GM21786 (cell line): ENCODE data around the gene GLE1.
"Not testable (repeated sequence)": the region's sequence is repeated elsewhere in the genome, so short reads cannot be mapped to it uniquely, and the experiment has no call there.

ENCODE experiments used
- ATAC-seq: cut with Tn5 transposase; IDR thresholded peaks from one replicate; pipeline ENCODE4 v1.9.1; 2021; ENCODE audit not compliant: unreplicated experiment

The GLE1 gene

DNA sequence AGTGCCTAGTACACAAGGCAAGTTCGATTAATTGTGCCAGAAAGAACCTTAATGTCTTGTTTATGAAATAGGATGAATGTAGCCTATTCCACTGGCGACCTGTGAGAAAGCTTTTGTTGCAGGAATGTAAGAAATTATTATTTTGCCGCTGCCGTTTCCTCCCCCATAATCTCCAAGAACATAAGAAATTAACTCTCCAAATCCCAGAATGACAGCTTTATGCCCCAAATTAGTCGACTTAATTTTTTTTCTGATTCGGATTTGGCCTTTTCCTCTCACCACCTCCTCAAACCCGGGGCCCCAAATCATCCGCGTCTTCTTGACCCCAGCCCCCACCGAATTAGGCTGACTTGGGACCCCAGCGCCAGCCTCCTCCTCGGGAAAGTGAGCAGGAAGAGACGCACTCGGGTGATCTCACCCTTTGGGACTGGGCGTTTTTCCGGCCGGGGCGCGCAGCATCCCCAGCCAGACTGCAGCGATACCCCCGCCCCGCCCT lies 47.2 kb downstream of the GLE1 start:
- no peak for ATAC-seq

DNA sequence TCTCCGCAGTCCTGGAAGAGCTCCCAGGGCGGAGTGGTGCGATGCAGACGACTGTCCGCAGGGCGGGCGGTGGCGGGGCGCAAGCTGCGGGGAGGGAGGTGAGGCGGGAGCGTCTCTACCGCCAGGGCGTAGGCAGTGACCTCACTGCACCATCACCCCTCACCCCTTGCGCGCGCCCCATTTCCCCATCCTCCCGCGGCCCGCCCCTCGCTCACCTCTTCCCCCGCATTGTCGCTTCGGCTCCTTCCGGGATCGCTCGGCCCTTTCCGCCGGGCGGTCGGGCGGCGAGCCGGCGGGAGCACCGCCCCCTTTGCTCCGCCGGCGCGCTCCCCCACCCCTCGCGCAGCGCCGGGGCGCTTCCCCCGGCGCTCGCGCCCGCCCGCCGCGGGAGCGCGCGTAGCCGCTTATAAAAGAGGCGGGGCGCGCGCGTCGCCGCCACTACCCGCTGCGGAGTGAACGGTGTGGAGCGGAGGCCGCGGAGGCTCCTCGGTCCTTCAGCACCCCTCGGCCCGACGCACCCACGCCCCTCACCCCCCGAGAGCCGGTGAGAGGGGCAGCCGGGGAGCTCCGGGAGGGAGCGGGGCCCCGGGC lies 47.7 kb downstream of the GLE1 start, which contains the start of gene SPTAN1:
Gene SPTAN1, plus strand, starts transcription at position 435 of the 591 bp plus-strand sequence. CDS start 14,154 bp downstream, outside the sequence.
- peak; percentile 71 for ATAC-seq

DNA sequence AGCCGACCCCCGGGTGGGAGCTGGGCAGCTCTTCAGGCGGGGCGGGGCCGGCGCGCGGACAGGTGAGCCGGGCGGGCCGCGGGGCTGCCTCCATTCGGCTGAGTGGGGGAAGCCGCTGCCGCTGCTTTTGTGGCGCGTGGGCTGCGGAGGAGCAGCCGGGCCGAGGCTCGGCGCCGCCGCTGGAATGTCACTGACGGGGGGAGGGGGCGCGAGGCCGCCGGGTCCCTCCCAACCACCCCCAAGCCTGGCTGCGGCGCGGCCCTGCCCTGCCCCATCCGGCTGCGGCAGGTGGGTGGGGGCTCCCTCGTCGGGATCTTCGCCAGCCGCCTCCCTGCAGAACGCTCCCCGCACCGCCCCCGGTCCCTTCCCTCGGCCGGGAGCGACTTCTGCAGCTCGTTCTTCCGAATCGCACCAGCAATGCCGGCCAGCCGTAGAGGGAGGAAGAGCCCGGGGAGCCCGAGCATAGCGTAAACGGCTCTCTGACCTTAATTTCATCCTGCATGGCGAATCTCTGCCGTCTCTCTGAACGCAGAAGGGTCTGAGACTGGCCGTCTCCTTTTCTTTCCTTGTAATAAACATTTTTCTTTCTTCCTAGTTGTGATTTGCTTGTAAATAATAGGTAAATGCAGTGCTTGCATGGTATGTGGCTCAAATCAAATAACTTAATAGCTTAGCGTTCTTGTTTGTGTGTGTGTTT lies 48.4 kb downstream of the GLE1 start:
- ATAC-seq = peak; percentile 34

DNA sequence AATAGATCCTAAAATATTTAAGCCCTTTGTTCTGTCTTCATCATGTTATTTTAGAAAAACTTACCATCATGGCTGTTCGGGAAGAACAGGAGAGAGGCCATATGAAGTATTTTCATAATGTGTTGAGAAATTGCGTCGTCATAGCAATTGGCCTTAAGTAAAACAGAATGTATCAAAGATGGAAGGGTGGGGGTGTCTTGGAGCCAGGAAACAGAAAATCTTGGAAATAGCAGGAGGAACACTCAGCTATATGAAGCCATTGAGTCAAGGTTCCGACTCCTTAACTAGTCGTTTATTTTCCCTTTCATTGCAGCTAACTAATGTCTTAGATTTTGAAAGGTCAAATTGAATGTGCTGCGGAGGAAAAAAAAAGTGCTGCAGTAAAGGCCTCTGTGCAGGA lies 49.2 kb downstream of the GLE1 start:
- no peak for ATAC-seq

DNA sequence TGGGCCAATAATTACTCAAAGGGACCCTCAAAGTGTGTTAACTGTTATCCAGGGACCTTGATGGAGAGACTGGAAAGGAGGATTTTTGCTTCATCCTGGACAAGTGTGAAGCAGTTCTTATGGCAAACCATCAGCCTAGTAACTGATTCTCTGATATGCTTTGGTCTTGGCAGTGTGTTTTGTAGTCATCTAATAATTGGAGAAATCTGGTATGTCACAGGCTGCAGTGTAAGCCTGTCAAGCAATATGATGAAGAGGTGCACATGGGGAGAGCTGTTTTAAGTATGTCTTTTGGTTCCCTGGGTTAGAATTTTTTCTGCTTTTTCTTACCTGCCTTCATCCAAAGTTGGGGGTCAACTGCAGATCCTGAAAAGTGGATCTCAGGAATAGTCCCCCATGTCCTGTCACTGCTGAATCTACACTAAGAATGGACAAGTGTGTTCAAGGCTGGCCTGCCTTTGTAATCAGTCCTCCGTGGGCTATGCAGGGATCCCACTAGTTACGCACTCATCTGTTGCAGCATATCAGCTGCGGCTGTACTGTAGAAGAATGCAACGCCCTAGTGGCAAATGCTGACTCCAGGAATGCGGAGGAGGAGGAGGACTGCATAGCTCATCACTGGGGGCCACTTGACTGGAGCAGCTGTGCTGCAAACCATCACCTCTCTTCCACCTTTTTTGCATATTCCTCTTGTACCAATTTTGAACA lies 49.8 kb downstream of the GLE1 start:
- ATAC-seq = no peak

DNA sequence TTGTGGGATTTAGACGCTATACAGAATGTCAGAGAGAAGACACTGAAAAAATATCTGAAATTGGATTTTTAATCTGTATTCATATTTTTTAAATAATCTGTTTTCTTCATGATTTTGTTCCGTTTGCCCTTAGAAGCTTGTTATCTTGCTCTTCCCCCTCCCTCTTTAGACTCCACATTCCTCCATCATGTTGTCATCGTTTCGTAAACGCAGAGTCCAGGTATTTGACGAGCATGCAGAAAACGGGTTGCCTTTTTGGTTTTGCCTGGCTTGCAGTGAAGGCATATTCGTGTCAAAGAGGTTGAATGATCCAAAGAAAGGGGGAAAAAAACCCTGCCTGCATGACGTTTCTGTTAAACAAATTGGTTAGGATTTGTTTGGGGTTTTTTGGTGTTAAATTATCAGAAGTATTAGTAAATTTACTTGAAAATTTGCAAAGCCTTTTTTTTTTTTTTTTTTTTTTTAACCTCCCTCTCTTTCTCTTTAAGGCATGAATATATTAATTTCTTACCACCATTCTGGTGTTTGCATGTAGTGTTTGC lies 50.7 kb downstream of the GLE1 start:
- no peak for ATAC-seq

DNA sequence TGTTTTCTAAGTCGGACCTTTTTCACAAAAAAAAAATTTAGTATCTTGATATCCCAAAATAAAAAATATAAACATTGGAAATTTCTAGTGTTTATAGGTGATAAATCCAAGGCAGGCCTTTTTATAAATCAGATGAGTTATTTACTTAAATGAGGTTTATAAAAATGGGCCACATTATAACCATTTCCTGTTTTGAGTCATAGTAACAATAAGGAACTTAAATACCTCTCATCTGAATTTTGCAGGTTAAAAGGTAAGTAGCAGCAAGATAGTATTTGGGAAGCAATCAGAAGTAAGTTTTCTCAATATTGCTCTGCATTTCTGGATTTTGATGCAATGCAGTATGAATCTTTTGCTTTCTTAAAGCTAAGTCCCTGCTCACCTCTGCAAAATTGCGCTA lies 51.8 kb downstream of the GLE1 start:
- no peak for ATAC-seq

DNA sequence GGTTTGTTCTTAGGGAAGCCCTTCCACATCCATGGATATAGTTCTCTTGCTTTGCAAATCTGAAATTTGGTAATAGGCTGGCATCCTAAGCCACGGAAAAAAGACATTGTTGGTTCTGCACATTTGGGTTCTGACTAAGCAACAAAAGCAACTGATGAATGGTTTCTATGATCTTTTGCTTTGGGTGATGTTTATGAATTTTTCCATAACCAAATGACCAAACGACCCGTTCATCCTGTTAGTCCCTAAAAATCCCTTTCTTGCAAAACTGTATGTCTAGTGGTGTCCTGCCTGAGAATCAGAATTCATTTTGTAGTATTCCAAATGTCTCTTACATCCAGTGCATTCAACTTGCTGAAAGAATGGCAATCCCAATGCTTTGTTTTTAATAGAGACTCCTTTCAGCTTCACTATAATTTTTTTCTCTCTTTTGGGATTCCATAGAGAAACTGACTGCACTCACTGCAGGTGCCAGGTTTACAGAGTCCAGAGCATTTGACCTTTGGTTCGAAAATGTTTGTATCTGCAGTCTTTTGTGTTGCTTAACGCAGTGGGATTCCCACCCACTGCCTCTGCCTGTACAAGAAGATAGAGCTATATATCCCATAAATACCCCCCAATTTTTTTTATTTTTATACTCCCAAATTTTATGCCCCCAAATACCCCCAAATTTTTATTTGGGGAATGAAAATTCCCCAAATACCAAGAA lies 52.6 kb downstream of the GLE1 start:
- no peak for ATAC-seq

DNA sequence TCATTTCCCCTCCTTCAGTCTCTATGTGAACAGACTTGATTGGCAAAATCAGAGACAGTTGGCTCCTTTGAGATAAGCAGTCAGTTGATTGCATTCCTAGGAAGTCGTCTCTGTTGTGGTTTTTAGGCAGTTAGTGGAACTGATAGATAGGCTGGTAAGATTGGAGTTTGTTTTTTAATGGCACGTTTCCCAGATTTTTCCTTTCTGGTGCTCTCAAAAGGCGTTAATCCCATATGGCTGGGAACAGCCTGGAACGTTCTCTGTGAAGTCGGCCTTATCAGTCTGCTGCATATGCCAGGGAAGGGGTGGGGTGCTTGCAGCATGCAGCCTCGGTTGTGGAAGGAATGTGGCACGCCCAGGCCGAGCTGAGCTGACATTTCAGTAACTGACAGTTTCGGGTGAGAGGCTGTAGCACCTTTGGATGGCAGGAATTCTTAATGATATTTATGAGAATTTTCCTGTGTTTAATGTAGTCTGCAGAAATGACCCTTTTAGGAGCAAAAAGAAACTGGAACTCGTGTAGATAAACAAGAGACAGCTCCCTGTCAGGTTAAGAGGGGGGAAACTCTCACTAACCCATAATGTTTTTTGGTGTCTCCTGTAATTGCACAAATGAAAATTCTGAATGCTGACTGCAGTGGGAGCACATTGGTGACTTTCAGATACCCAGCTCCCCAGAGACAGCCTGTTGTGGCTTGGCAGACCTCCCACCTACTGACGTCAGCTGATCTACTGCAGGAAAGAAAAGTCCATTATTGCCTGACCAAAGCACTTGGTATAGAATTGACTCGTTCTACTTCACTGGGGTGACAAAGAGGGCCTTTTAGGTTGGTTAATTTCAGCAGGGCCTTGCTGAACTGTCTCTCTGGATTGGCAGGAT lies 54.2 kb downstream of the GLE1 start:
- ATAC-seq = peak; percentile 80

DNA sequence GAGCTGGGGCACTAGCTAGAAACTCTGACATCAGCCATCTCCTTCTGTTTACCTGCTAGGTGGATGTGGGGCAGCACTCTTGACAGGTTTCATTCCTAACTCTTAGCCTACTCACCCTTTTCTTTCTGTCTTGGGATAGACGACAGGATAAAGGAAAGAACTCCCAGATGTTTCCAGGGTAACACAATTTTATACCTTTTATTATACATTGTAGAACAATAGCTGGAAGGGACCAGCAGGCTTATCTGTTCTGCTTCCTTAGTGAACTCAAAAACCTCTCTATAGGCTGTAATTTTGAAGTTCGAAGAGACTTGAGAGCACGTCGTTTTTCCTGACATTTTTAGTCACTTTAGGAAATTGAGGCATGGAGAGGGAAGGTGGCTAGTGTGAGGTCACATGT lies 61.1 kb downstream of the GLE1 start:
- ATAC-seq = no peak

DNA sequence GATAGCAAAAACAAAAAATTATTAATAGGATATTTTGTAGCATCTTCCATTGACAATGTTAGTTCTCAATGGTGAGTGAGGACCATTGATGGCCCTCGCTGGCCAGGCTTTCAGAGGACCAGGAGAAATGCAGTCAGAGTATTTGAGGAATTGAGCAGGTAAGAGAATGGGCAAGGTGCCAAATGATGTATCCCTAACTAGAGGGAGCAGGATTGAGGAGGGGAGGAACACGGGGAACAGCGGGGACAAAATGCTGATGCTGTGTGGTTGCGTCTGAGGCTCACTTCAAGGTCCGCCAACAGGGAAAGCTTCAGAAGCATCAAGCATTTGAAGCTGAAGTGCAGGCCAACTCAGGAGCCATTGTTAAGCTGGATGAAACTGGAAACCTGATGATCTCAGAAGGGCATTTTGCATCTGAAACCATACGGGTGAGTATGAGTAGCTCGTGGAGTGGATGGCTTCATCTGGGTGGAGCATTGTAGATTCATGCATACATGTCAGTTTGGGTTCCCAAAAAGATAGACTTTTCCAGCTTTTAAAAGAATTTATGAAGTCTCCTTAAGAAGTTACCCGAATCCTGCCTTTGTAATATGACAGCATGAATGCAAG lies 64.1 kb downstream of the GLE1 start:
- no peak for ATAC-seq

DNA sequence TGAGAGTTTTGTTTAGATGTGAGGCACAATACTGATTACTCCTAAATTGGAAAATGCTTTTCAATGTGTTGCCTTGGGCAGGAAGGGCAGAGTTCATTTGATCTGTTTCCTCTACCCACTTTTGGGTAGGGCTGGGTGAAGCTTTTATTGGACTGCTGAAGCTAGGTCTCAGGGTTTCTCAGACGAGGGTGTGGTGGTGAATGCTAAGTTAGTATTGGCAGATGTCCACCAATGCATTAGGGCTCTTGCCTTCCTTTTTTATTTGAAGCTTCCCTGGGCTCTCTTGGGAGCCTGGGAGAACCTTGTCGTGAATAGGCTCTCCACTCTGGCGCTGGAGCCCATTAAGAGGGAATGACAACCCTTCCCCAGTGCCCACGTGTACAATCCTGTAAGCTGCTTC lies 71.0 kb downstream of the GLE1 start:
- ATAC-seq = no peak

DNA sequence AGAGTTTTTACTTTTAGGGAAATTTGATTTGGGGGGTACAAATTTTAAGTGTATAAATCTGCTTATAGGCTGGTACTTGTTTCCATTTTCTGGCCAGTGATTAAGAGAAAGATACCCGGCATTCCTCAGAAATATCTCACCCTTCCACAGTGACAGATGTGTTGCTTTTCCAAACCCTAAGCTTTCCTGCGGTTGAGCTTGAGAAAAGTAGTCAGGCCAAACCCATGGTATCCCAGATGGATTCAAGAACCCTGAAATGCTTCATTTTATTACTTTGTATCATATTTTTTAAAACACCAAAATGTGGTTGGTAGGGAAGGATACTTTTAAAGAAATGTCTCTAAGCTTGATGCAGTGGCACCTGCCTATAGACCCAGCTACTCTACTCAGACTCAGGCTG lies 71.4 kb downstream of the GLE1 start:
- ATAC-seq = no peak

DNA sequence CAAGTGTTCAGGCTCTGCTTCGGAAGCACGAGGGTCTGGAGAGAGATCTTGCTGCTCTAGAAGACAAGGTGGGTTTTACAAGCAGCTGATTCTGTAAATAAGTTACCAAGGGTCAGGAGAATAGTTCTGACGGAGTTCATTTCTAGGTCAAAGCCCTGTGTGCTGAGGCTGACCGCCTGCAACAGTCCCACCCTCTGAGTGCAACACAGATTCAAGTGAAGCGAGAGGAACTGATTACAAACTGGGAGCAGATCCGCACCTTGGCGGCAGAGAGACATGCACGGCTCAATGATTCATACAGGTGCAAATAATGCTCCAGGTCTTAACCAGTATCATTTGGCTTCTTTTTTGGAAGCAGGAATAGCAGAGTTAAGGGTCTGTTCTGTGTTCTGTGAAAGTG lies 72.7 kb downstream of the GLE1 start:
- ATAC-seq = no peak

DNA sequence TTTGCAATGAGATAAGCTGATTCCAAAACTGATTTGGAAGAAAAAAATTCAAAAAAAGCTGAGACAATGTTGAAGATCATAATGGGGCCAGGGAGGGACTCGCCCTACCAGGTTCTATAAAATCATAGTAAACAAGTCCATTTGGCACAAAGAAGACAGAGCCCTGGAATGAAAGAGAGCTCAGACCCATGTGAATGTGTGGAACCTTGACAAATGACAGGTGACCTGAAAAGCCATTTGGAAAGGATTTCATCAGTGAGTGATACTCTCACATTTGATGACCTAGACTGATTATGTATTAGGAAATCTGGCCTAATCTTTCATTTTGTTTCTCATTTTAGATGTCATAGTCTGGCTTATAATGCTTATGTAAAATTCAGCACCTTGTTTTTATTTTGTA lies 74.7 kb downstream of the GLE1 start:
- ATAC-seq = no peak

DNA sequence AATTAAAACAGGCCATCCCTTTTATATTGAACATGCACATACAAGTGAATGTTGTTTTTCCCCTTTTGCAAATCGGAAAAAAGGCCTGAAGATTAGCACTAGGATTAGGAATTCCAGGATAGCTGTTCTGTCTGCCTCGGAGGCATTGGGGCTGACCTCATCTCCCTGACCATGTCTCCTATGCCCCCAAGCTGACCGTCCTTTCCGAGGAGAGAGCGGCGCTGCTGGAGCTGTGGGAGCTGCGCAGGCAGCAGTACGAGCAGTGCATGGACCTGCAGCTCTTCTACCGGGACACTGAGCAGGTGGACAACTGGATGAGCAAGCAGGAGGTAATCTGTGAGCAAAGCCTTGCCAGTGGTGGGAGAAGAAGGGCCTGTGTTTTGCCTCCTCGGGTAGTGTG lies 76.2 kb downstream of the GLE1 start:
- ATAC-seq = no peak

DNA sequence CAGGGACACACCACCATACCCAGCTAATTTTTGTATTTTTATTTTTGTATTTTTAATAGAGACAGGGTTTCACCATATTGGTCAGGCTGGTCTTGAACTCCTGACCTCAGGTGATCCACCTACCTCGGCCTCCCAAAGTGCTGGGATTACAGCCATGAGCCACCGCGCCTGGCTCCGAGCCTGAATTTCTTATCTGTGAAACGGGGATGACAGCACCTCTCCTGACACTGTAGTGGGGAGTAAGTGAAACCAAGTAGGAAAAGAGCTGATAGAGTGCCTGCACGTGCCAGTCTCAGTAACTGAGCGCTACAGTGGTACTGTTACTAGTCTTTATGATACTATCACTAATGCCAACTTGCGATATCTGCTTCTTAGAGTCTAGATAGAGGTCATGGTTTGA lies 80.6 kb downstream of the GLE1 start:
- ATAC-seq = not testable (repeated sequence)

DNA sequence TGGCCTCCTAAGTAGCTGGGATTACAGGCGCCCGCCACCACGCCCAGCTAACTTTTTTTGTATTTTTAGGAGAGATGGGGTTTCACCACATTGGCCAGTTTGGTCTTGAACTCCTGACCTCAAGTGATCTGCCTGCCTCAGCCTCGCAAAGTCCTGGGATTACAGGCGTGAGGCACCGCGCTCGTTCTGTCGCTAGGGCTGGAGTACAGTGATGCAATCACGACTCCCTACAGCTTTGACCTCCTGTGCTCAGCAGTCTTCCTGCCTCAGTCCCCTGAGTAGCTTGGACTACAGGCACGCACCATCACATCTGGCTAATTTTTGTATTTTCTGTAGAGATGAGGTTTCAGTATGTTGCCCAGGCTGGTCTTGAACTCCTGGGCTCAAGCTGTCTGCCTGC lies 82.4 kb downstream of the GLE1 start:
- ATAC-seq = not testable (repeated sequence)

DNA sequence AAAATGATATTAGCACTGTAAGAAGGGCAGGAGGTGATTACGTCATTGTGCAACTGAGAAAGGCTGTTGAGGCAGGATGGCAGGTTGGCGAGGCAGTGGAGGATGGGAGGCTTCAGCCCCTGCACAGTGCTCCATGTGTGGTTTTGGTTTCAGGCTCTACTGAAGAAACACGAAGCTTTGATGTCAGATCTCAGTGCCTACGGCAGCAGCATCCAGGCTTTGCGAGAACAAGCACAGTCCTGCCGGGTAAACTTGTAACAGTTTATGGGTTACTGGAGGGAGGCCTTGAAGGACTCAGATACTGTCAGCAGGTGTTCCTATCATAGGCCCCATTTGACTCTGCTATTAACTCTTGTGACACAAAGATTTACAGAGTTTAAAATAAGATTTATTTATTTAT lies 82.9 kb downstream of the GLE1 start:
- no peak for ATAC-seq
